K562 (cell line): Measurements from ENCODE around the gene SEMA6C. TPM values are rescaled to one million over a fixed set of nuclear protein-coding genes. Genes with fewer than 3 reads are reported as not detected.
A peak's percentile ranks its signal among the peaks of the same experiment; 100 is the strongest.

Experiments
- CXXC5 ChIP-seq: fragments of 250-450 bp; sonication (Bioruptor Pico); IDR thresholded peaks from 2 replicates; pipeline ENCODE4 v1.8.0; 2022; ENCODE audit warnings: inconsistent platforms, mild to moderate bottlenecking, moderate library complexity
- FOXJ2 ChIP-seq: fragments of 200-800 bp; sonication (Bioruptor generic); IDR thresholded peaks from 2 replicates; pipeline ENCODE4 v1.6.1; 2016; ENCODE audit warnings: missing genetic modification characterization, missing compliant biosample characterization
- GATAD2A ChIP-seq: fragments of 450-650 bp; IDR thresholded peaks from 2 replicates; pipeline ENCODE4 v1.6.1; 2017
- HNRNPH1 ChIP-seq: fragments of 200-400 bp; formaldehyde crosslinking; optimal IDR thresholded peaks from 2 replicates; pipeline ENCODE3; 2017; ENCODE audit warnings: low read depth, mild to moderate bottlenecking, low read length, moderate library complexity
- NCOA4 ChIP-seq: fragments of 450-650 bp; IDR thresholded peaks from 2 replicates; pipeline ENCODE4 v1.6.1; 2018; ENCODE audit warnings: mild to moderate bottlenecking; ENCODE audit not compliant: partially characterized antibody
- PML ChIP-seq: IDR thresholded peaks from 2 replicates; pipeline ENCODE4 v1.6.1; 2012; ENCODE audit warnings: low read length, inconsistent platforms
- TOE1 ChIP-seq, 2 experiments: fragments of 450-650 bp in 1 of 2; sonication (generic) in 1 of 2; formaldehyde crosslinking in 1 of 2; IDR thresholded peaks; 2 replicates each; pipeline versions ENCODE4 v1.7.1 to v1.8.0; 2016 to 2022; ENCODE audit warnings: borderline replicate concordance in 2 of 2, mild to moderate bottlenecking in 2 of 2, antibody characterized with exemption in 1 of 2, inconsistent platforms in 1 of 2, low read depth in 1 of 2, missing genetic modification reagents in 1 of 2, moderate library complexity in 1 of 2
- UBTF ChIP-seq, 2 experiments: IDR thresholded peaks; 2 replicates each; pipeline ENCODE4 v1.6.1; 2012; ENCODE audit warnings: improper control_type of control experiment in 2 of 2, low read depth in 2 of 2, low read length in 2 of 2, borderline replicate concordance in 1 of 2
- ZNF274 ChIP-seq: IDR thresholded peaks from 2 replicates; pipeline ENCODE4 v1.6.1; 2011; ENCODE audit warnings: low read depth, mild to moderate bottlenecking, low read length, moderate library complexity, borderline replicate concordance
- ZNF277 ChIP-seq: fragments of 250-450 bp; sonication (Bioruptor Pico); IDR thresholded peaks from 2 replicates; pipeline ENCODE4 v1.8.0; 2022; ENCODE audit warnings: inconsistent platforms, mild to moderate bottlenecking, moderate library complexity, borderline replicate concordance
- ZNF551 ChIP-seq: fragments of 250-450 bp; sonication (Bioruptor Pico); IDR thresholded peaks from 2 replicates; pipeline ENCODE4 v1.5.0; 2021; ENCODE audit warnings: mild to moderate bottlenecking, moderate library complexity
- ZNF561 ChIP-seq: fragments of 450-650 bp; formaldehyde crosslinking; conservative IDR thresholded peaks from 2 replicates; pipeline ENCODE4 v1.4.0; 2020; ENCODE audit warnings: mild to moderate bottlenecking, moderate library complexity
- ZNF609 ChIP-seq: sonication (generic); formaldehyde crosslinking; IDR thresholded peaks from 2 replicates; pipeline ENCODE4 v1.8.1; 2023; ENCODE audit warnings: missing genetic modification reagents, mild to moderate bottlenecking, borderline replicate concordance
- polyA plus RNA-seq, 8 experiments: library from polyadenylated mRNA; depleted of rRNA in 4 of 8; stranded (reverse) in 5 of 8; unstranded in 3 of 8; fragments of >200 nt; fragmentation: Nextera tagmentation in 2 of 8; fragmentation: Illumina TruSeq in 1 of 8; extraction: Ambion mirVana in 2 of 8; extraction: Trizol in 1 of 8; gene quantifications; 2 replicates each; pipeline versions ENCODE4 v1.2.1 to v1.2.3, GENCODE V29; 2011 to 2014; ENCODE audit warnings: inconsistent platforms in 1 of 8, missing spikeins in 1 of 8
- total RNA-seq, 7 experiments: library from RNA; depleted of rRNA in 6 of 7; stranded (reverse); fragments of >200 nt in 6 of 7; fragmentation: Illumina TruSeq in 2 of 7; extraction: Trizol in 2 of 7; gene quantifications; 2 replicates each; pipeline versions ENCODE4 v1.2.1 to v1.2.3, GENCODE V29; 2011 to 2021; ENCODE audit warnings: low replicate concordance in 1 of 7

SEMA6C gene
- total and polyA plus RNA-seq, 9 of the 15 experiments (the other 6 are each of a cell fraction or from before 2014, with no cell fraction given), result 0.03 to 4.6 (median 0.95) TPM

- peak; percentile 87 for TF ChIP-seq TOE1 (IDR thresholded peaks at IDR 0.05; ENCODE audit: borderline replicate concordance)
- no peak for TF ChIP-seq TOE1 (CRISPR knock-in tag; IDR thresholded peaks at IDR 0.05; ENCODE audit: borderline replicate concordance, low read depth)
- no peak for TF ChIP-seq ZNF274
- TF ChIP-seq ZNF551, result no peak
- peak; percentile 92 for TF ChIP-seq CXXC5 (CRISPR knock-in tag)
- no peak for TF ChIP-seq ZNF561 (CRISPR knock-in tag)
- no peak for TF ChIP-seq ZNF277
- TF ChIP-seq NCOA4, result no peak
- TF ChIP-seq FOXJ2, result peak; percentile 88
- no peak for TF ChIP-seq GATAD2A
- TF ChIP-seq ZNF609 (CRISPR knock-in tag), result no peak
- TF ChIP-seq HNRNPH1, result no peak
- TF ChIP-seq PML, result peak; percentile 11; the same call in 1 of the 2 replicates
- TF ChIP-seq UBTF (IDR thresholded peaks at IDR 0.05; ENCODE audit: borderline replicate concordance in 1 of 2, low read depth in 2 of 2, low read length in 2 of 2), result 0 out of 4 replicates have a peak, but pooled peaks have one; percentile 32 to 44
Measured at GRCh38 chr1:151165738-151166504, 19.5 kb upstream of the SEMA6C start, which contains the start of the genes LYSMD1 and SCNM1 (continued).
